Endodermal cell (in vitro differentiated cells): Measurements from ENCODE around the gene LMNA. TPM values are rescaled to one million over a fixed set of nuclear protein-coding genes. Genes with fewer than 3 reads are reported as not detected.

ENCODE experiments used
- DNase-seq: peaks from one replicate; pipeline ENCODE4 v3.0.0-alpha.2; 2017
- H3K27ac ChIP-seq: 2 replicates; pipeline ENCODE4 v1.5.1; 2013; ENCODE audit warnings: mild to moderate bottlenecking, low read depth, low read length, moderate library complexity
- H3K27me3 ChIP-seq: 2 replicates; pipeline ENCODE4 v1.6.1; 2013; ENCODE audit warnings: mild to moderate bottlenecking, low read length, moderate library complexity; ENCODE audit not compliant: insufficient read depth, control insufficient read depth, poor library complexity, severe bottlenecking
- H3K36me3 ChIP-seq: 2 replicates; pipeline ENCODE4 v1.7.0; 2013; ENCODE audit warnings: mild to moderate bottlenecking, low read length, moderate library complexity; ENCODE audit not compliant: control insufficient read depth, insufficient read depth
- H3K4me1 ChIP-seq: one replicate; pipeline ENCODE4 v1.7.0; 2013; ENCODE audit warnings: low read length; ENCODE audit not compliant: control insufficient read depth, insufficient read depth
- H3K4me3 ChIP-seq: 2 replicates; pipeline ENCODE4 v1.5.1; 2013; ENCODE audit warnings: mild to moderate bottlenecking, low read length, moderate library complexity
- H3K9ac ChIP-seq: 2 replicates; pipeline ENCODE4 v1.6.1; 2013; ENCODE audit warnings: mild to moderate bottlenecking, low read length, moderate library complexity; ENCODE audit not compliant: poor library complexity, severe bottlenecking; ENCODE audit errors: extremely low read depth
- H3K9me3 ChIP-seq: 2 replicates; pipeline ENCODE4 v1.6.1; 2013; ENCODE audit warnings: mild to moderate bottlenecking, low read length, moderate library complexity; ENCODE audit not compliant: control insufficient read depth
- H3K27ac Mint-ChIP-seq: 2 replicates; pipeline ENCODE4 v1.8.0; 2020; ENCODE audit warnings: mixed read lengths
- H3K27me3 Mint-ChIP-seq: 2 replicates; pipeline ENCODE4 v1.8.0; 2021; ENCODE audit warnings: mild to moderate bottlenecking, mixed read lengths; ENCODE audit not compliant: insufficient read depth
- H3K36me3 Mint-ChIP-seq: 2 replicates; pipeline ENCODE4 v1.8.0; 2020; ENCODE audit warnings: low read depth, mixed read lengths
- H3K4me1 Mint-ChIP-seq: 2 replicates; pipeline ENCODE4 v1.8.0; 2020; ENCODE audit warnings: mixed read lengths
- H3K4me3 Mint-ChIP-seq: 2 replicates; pipeline ENCODE4 v1.8.0; 2020; ENCODE audit warnings: mild to moderate bottlenecking, moderate library complexity, mixed read lengths
- H3K9me3 Mint-ChIP-seq: 2 replicates; pipeline ENCODE4 v1.8.0; 2020; ENCODE audit warnings: mild to moderate bottlenecking, mixed read lengths
- WGBS, 2 experiments: methylation state at CpG; one replicate each; pipeline versions ENCODE4 v1.1.5 to v1.1.7; 2013; ENCODE audit warnings: missing lambda C conversion rate in 2 of 2, mixed read lengths in 1 of 2; ENCODE audit not compliant: insufficient coverage in 1 of 2, insufficient read length in 1 of 2; 5-methylcytosine and 5-hydroxymethylcytosine counted together
- total RNA-seq, 2 donors: library from RNA; stranded (reverse); fragmentation: NEBNext Ultra II Directional in 1 of 2; extraction: Animal tissue kit (Norgen Biotek cat#: 25700) in 1 of 2; gene quantifications; 2 replicates in 1 of 2; 3 replicates in 1 of 2; pipeline ENCODE4 v1.2.1, GENCODE V29; 2021
- TF ChIP-seq, protein P1 (sequence below): fragments of 200-600 bp; sonication (generic); conservative IDR thresholded peaks from 2 replicates; pipeline ENCODE4 v1.5.0; 2021; ENCODE audit warnings: antibody characterized with exemption, mild to moderate bottlenecking

LMNA gene
- total RNA-seq, 2 donors from 2014 or later: 41.2 to 42.0 TPM

DNA sequence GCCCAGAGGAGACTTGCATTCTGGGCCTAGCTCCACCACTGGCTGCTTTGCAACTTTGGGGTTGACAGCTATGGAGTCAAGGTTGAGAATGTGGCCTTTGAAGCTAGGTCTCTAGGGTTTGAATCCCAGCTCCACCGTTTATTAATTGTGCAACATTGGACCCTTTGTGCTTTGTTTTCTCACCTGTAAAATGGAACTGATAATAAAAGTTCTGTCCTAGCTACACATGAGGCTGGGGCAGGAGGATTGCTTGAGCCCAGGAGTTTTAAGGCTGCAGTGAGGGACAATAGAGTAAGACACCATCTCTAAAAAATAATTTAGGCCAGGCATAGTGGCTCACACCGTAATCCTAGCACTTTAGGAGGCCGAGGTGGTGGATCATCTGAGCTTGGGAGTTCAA is 15.2 kb upstream of the LMNA start:
- Histone ChIP-seq H3K27ac (no peak overlapping the region), H3K9ac (no peak overlapping the region)
- peaks cover 36% of the 10 kb centered on the region for H3K4me1 Mint-ChIP-seq

DNA sequence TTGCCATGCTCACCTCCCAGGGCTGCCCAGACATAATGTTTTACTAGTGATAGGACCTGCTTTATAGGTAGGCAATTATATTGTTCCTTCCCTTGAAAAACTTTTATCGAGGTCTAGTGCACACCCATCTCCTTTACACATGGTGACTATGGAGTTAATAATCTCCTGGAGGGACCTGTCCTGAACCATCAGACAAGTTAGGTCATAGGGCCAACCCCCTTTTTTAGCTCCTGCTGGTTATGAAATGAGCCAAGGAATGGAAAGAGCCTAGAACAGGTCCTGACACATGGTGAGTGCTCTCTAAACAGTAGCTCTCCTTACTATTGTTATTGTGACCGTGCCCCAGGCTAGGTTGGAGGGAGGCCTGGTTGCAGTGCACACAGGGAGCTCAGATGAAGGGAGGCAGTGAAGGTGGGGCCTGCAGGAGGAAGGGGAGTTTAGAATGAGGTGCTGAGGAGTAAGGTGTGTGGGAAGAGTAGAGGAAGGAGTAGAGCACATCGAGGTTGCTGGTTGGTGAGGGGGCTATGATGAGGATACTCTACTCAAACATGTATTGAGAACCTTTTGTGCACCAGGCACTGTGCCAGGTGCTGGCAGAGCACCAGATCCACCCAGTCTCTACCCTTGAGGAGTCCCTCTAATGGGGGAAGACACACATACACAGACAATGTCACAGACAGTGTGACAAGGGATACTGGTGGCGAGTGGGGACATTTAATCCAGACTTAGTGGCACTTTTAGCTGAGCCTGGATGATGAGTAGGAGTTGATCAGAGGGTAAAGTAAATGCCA is 14.1 kb upstream of the LMNA start:
- H3K9me3 ChIP-seq: no peaks in the 10 kb centered on the region
- no peak for DNase-seq
- peak overlapping the region; percentile 42 for H3K27ac Mint-ChIP-seq
- no peak overlapping the region for H3K9ac ChIP-seq
- no peaks in the 10 kb centered on the region for H3K9me3 Mint-ChIP-seq
- TF ChIP-seq, protein P1, sequence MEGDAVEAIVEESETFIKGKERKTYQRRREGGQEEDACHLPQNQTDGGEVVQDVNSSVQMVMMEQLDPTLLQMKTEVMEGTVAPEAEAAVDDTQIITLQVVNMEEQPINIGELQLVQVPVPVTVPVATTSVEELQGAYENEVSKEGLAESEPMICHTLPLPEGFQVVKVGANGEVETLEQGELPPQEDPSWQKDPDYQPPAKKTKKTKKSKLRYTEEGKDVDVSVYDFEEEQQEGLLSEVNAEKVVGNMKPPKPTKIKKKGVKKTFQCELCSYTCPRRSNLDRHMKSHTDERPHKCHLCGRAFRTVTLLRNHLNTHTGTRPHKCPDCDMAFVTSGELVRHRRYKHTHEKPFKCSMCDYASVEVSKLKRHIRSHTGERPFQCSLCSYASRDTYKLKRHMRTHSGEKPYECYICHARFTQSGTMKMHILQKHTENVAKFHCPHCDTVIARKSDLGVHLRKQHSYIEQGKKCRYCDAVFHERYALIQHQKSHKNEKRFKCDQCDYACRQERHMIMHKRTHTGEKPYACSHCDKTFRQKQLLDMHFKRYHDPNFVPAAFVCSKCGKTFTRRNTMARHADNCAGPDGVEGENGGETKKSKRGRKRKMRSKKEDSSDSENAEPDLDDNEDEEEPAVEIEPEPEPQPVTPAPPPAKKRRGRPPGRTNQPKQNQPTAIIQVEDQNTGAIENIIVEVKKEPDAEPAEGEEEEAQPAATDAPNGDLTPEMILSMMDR: no peak
- H3K27ac ChIP-seq: no peak overlapping the region
- peaks cover 65% of the 10 kb centered on the region for H3K36me3 ChIP-seq
- no peak overlapping the region for H3K4me3 ChIP-seq
- no peak overlapping the region for H3K4me3 Mint-ChIP-seq
- WGBS, 2 experiments: 92 to 93% methylated on average over 2 to 4 of the region's 4 CpGs
- no peaks in the 10 kb centered on the region for H3K27me3 Mint-ChIP-seq
- H3K4me1 ChIP-seq: peaks cover 3% of the 10 kb centered on the region
- H3K4me1 Mint-ChIP-seq: peaks cover 48% of the 10 kb centered on the region
- no peaks in the 10 kb centered on the region for H3K27me3 ChIP-seq
- peaks cover 17% of the 10 kb centered on the region for H3K36me3 Mint-ChIP-seq

More for the DNA sequence above, 15.2 kb upstream of the LMNA start:
- Mint-ChIP-seq H3K4me3 (no peak overlapping the region), H3K9me3 (no peaks in the 10 kb centered on the region), H3K27ac (no peak overlapping the region), H3K27me3 (no peaks in the 10 kb centered on the region), H3K36me3 (peaks cover 20% of the 10 kb centered on the region)
- Histone ChIP-seq H3K4me1 (no peaks in the 10 kb centered on the region), H3K4me3 (no peak overlapping the region), H3K27me3 (no peaks in the 10 kb centered on the region), H3K9me3 (no peaks in the 10 kb centered on the region), H3K36me3 (peaks cover 68% of the 10 kb centered on the region)
- WGBS, 2 experiments: 82 to 89% methylated on average over 3 of the region's 3 CpGs
- TF ChIP-seq, protein P1: no peak
- no peak for DNase-seq

DNA sequence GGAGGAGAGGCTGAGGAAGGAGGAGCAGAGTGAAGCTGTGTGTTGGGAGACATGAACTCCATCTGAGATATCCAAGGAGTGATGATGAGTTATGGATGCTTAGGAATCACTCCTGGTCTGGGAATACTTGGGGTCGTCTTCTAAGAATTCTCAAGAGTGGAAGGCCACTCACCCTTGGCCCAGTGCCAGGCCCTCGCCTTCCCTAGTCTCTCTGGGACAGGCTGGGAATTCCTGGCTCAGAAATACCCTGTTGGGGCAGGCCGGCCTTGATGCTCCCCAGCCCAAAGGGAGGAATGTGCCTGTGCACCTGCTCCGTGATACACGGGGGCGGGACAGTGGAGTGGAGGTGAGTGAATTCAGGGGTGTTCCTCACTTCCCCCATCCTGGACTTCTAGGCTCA is 12.6 kb upstream of the LMNA start:
- Histone ChIP-seq H3K4me3 (no peak overlapping the region), H3K27me3 (no peaks in the 10 kb centered on the region), H3K27ac (no peak overlapping the region), H3K9me3 (no peaks in the 10 kb centered on the region), H3K9ac (no peak overlapping the region), H3K36me3 (peaks cover 52% of the 10 kb centered on the region), H3K4me1 (peaks cover 15% of the 10 kb centered on the region)
- H3K4me3 Mint-ChIP-seq: no peak overlapping the region
- H3K9me3 Mint-ChIP-seq: no peaks in the 10 kb centered on the region
- no peak overlapping the region for H3K27ac Mint-ChIP-seq
- no peaks in the 10 kb centered on the region for H3K27me3 Mint-ChIP-seq
- peaks cover 53% of the 10 kb centered on the region for H3K4me1 Mint-ChIP-seq
- peaks cover 9% of the 10 kb centered on the region for H3K36me3 Mint-ChIP-seq
- TF ChIP-seq, protein P1: no peak
- DNase-seq: no peak
- 93 to 100% methylated on average over 1 to 6 of the region's 6 CpGs for WGBS, 2 experiments
